PFSK-1 (cell line): ENCODE results near the gene CLIC4.

ENCODE experiments used
- FOXP2 ChIP-seq: optimal IDR thresholded peaks from 2 replicates; pipeline ENCODE3; 2011; ENCODE audit warnings: borderline replicate concordance, control low read depth, inconsistent platforms; ENCODE audit not compliant: insufficient read depth; ENCODE audit errors: extremely low read length, extremely low read depth
- POLR2AphosphoS5 ChIP-seq: IDR thresholded peaks from 2 replicates; pipeline ENCODE4 v1.6.1; 2012; ENCODE audit warnings: low read depth, mild to moderate bottlenecking, control low read depth, low read length, moderate library complexity
- SIN3A ChIP-seq: IDR thresholded peaks from 2 replicates; pipeline ENCODE4 v1.6.1; 2012; ENCODE audit warnings: mild to moderate bottlenecking, low read length, moderate library complexity, borderline replicate concordance; ENCODE audit not compliant: insufficient read depth
- TAF1 ChIP-seq: IDR thresholded peaks from 2 replicates; pipeline ENCODE4 v1.6.1; 2012; ENCODE audit warnings: low read length, control low read depth, borderline replicate concordance; ENCODE audit not compliant: insufficient read depth
- TF ChIP-seq, protein P1 (sequence below), 2 experiments: IDR thresholded peaks; 2 replicates each; pipeline versions ENCODE4 v1.6.1 to v1.8.0; 2011 to 2012; ENCODE audit warnings: low read depth in 2 of 2, low read length in 2 of 2, control low read depth in 1 of 2, inconsistent platforms in 1 of 2, mild to moderate bottlenecking in 1 of 2, moderate library complexity in 1 of 2; ENCODE audit not compliant: insufficient read depth in 1 of 2

CLIC4 gene

DNA sequence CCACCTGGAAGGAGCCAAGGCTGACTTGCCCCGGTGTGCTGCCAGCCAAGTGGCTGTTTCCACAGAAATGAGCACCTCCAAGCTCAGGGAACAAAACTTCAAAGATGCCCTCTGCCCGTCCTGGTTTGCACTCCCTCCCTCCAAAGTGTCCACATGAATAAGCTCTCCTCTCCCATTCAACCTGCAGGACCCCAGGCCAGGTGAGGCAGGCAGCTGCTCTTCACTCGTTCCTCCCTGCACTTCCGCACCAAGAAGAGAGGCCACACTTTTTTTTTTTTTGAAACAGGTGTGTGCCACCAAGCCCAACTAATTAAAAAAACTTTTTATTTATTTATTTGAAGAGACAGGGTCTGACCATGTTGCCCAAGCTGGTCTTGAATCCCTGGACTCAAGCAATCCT, 18.5 kb upstream of the CLIC4 start:
- TF ChIP-seq FOXP2 = no peak
- TF ChIP-seq TAF1 = no peak
- TF ChIP-seq, protein P1, sequence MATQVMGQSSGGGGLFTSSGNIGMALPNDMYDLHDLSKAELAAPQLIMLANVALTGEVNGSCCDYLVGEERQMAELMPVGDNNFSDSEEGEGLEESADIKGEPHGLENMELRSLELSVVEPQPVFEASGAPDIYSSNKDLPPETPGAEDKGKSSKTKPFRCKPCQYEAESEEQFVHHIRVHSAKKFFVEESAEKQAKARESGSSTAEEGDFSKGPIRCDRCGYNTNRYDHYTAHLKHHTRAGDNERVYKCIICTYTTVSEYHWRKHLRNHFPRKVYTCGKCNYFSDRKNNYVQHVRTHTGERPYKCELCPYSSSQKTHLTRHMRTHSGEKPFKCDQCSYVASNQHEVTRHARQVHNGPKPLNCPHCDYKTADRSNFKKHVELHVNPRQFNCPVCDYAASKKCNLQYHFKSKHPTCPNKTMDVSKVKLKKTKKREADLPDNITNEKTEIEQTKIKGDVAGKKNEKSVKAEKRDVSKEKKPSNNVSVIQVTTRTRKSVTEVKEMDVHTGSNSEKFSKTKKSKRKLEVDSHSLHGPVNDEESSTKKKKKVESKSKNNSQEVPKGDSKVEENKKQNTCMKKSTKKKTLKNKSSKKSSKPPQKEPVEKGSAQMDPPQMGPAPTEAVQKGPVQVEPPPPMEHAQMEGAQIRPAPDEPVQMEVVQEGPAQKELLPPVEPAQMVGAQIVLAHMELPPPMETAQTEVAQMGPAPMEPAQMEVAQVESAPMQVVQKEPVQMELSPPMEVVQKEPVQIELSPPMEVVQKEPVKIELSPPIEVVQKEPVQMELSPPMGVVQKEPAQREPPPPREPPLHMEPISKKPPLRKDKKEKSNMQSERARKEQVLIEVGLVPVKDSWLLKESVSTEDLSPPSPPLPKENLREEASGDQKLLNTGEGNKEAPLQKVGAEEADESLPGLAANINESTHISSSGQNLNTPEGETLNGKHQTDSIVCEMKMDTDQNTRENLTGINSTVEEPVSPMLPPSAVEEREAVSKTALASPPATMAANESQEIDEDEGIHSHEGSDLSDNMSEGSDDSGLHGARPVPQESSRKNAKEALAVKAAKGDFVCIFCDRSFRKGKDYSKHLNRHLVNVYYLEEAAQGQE (IDR thresholded peaks at IDR 0.05; ENCODE audit: insufficient read depth in 1 of 2, low read depth in 2 of 2, low read length in 2 of 2) = no peak
- TF ChIP-seq POLR2AphosphoS5 = no peak
- TF ChIP-seq SIN3A = no peak

DNA sequence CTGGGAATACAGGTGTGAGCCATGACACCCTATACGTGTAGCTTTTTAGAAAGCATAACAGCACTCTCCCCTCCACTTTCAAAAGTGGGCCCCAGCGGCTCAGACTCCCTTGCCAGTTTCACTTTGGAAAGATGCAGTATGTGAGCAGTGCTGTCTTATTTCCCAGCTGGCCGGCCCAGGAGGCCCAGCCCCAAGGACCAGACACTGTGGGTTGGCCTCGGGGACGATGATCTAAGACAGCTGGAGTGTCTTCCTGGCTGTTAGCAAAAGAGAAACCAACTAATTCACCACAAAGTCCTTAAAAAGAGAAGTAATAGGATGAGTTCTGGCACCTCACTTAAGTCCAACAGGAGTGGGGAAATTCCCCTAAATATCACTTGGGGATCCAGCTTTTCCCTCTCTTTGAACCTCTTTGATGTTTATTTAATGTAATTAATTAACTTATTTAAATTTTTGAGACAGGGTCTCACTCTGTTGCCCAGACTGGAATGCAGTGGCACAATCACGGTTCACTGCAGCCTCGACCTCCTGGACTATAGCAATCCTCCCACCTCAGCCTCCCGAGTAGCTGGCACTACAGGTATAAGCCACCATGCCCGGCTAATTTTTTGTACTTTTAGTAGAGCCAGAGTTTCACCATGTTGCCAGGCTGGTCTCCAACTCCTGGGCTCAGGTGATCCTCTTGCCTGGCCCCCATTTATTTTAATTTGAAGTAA, 17.6 kb upstream of the CLIC4 start:
- TF ChIP-seq SIN3A (no peak), TAF1 (no peak), POLR2AphosphoS5 (no peak), FOXP2 (no peak)
- TF ChIP-seq, protein P1 (IDR thresholded peaks at IDR 0.05; ENCODE audit: insufficient read depth in 1 of 2, low read depth in 2 of 2, low read length in 2 of 2) = no peak

DNA sequence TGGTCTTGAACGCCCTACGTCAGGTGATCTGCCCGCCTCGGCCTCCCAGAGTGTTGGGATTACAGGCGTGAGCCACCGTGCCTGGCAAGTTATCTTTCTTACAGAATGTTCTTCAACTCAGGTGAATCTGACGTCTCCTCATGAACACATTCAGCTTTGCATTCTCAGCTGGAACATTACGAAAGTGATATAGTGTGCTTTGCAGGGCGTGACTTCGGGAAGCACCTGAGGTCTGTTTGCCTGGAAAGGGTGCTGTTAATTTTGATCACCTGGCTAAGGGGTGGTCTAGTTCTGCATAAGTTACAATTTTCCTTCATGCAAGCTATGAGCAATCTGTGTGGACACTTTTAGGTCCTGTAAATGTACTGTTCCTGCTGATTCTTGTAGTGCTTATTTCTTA, 16.3 kb upstream of the CLIC4 start:
- TF ChIP-seq FOXP2 = no peak
- TF ChIP-seq POLR2AphosphoS5 = no peak
- TF ChIP-seq TAF1 = no peak
- TF ChIP-seq SIN3A = no peak
- TF ChIP-seq, protein P1 (IDR thresholded peaks at IDR 0.05; ENCODE audit: insufficient read depth in 1 of 2, low read depth in 2 of 2, low read length in 2 of 2) = no peak

DNA sequence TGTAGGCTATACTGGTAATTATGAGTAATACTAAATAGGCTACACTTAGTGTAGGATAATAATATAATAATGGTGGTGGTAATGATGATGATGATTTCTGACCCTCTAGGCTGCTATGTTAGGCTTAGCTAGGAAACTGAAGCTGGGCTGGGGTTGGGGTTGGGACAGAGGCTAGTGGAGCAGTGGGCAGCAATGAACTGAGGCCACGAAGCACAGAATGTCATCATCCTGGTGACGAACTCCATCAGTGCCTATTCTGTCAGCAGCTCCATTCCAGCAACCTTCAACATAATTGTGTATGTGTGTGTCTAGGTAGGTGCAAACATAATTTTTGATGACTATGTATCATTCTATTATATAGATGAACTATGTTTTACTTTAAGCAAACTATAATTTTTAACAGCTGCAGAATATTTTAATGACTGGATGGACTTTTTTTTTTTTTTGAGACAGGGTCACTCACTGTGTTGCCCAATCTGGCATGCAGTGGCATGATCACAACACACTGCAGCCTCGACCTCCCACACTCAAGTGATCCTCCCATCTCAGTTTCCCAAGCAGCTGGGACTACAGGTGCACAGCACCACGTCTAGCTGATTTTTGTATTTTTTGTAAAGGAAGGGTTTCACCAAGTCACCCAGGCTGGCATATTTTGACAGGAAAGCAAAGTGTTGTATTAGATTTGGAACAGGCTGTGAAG, 12.9 kb upstream of the CLIC4 start:
- TF ChIP-seq SIN3A = no peak
- TF ChIP-seq, protein P1 (IDR thresholded peaks at IDR 0.05; ENCODE audit: insufficient read depth in 1 of 2, low read depth in 2 of 2, low read length in 2 of 2) = no peak
- no peak for TF ChIP-seq FOXP2
- no peak for TF ChIP-seq TAF1
- no peak for TF ChIP-seq POLR2AphosphoS5
